H1 (cell line): ENCODE results near the gene LRCH1. TPM values are rescaled to one million over a fixed set of nuclear protein-coding genes. Genes with fewer than 3 reads are reported as not detected.

Experiments
- CTCF ChIA-PET: fragments of 300-600 bp; sonication (Branson Sonifier 250); formaldehyde crosslinking; loops from one replicate; lab custom pipeline; 2021; ENCODE audit not compliant: partially characterized antibody; lab: Charles Lee
- POLR2A ChIA-PET: fragments of 300-600 bp; sonication (Branson Sonifier 250); formaldehyde crosslinking; loops from one replicate; lab custom pipeline; 2021; ENCODE audit warnings: inconsistent platforms; ENCODE audit not compliant: partially characterized antibody; lab: Charles Lee
- DNase-seq, 2 experiments: peaks; one replicate each; pipeline versions ENCODE4 v3.0.0 to v3.0.0-alpha.2; 2010 to 2022; ENCODE audit warnings: low spot score in 2 of 2, low read depth in 1 of 2, mixed read lengths in 1 of 2
- FAIRE-seq: peaks from 2 replicates; lab custom pipeline; 2011; peaks lifted over from hg19 to GRCh38; lab: Jason Lieb, UNC
- H2AFZ ChIP-seq: 2 replicates; pipeline ENCODE4 v1.8.1; 2012; ENCODE audit warnings: low read length, inconsistent platforms
- H2AK5ac ChIP-seq: 2 replicates; pipeline ENCODE4 v1.6.1; 2013; ENCODE audit warnings: low read depth, low read length
- H2BK120ac ChIP-seq: replicated peaks from 2 replicates; pipeline ENCODE3; 2013; ENCODE audit warnings: low read depth, low read length, inconsistent platforms
- H2BK12ac ChIP-seq: 2 replicates; pipeline ENCODE4 v1.6.1; 2013; ENCODE audit warnings: low read depth, low read length
- H2BK15ac ChIP-seq: 2 replicates; pipeline ENCODE4 v1.6.1; 2013; ENCODE audit warnings: low read length
- H2BK20ac ChIP-seq: 2 replicates; pipeline ENCODE4 v1.6.1; 2013; ENCODE audit warnings: low read length
- H2BK5ac ChIP-seq: 2 replicates; pipeline ENCODE4 v1.6.1; 2013; ENCODE audit warnings: low read depth, low read length
- H3K14ac ChIP-seq: 2 replicates; pipeline ENCODE4 v1.6.1; 2013; ENCODE audit warnings: inconsistent platforms; ENCODE audit not compliant: insufficient read length
- H3K18ac ChIP-seq: 2 replicates; pipeline ENCODE4 v1.6.1; 2013; ENCODE audit warnings: low read length; ENCODE audit errors: extremely low read depth
- H3K23ac ChIP-seq: 2 replicates; pipeline ENCODE4 v1.6.1; 2013; ENCODE audit warnings: inconsistent platforms; ENCODE audit not compliant: insufficient read length
- H3K23me2 ChIP-seq: 2 replicates; pipeline ENCODE4 v1.6.1; 2013; ENCODE audit warnings: low read depth, low read length
- H3K27ac ChIP-seq: 2 replicates; pipeline ENCODE4 v1.6.1; 2011; ENCODE audit warnings: low read depth, low read length, inconsistent platforms
- H3K27me3 ChIP-seq, 4 experiments: replicated peaks in 1 of 4; 1 replicate in 1 of 4; 2 replicates in 3 of 4; pipeline versions ENCODE4 v1.6.1 to v1.8.1; 2011 to 2013; ENCODE audit warnings: low read length in 3 of 4, mild to moderate bottlenecking in 3 of 4, inconsistent platforms in 2 of 4, mixed read lengths in 2 of 4, moderate library complexity in 1 of 4; ENCODE audit not compliant: control insufficient read depth in 3 of 4, insufficient read depth in 3 of 4; ENCODE audit errors: extremely low read depth in 1 of 4
- H3K36me3 ChIP-seq, 4 experiments: 2 replicates each; pipeline versions ENCODE4 v1.6.1 to v1.8.1; 2011 to 2013; ENCODE audit warnings: mild to moderate bottlenecking in 4 of 4, low read length in 3 of 4, moderate library complexity in 2 of 4, control low read depth in 1 of 4, inconsistent platforms in 1 of 4; ENCODE audit not compliant: insufficient read depth in 4 of 4, control insufficient read depth in 2 of 4
- H3K4ac ChIP-seq: replicated peaks from 2 replicates; pipeline ENCODE3; 2013; ENCODE audit warnings: low read length, low read depth, mixed read lengths, inconsistent platforms; ENCODE audit not compliant: insufficient read length
- H3K4me1 ChIP-seq, 4 experiments: replicated peaks in 1 of 4; 1 replicate in 1 of 4; 2 replicates in 3 of 4; pipeline versions ENCODE4 v1.6.1 to v1.8.1; 2011 to 2013; ENCODE audit warnings: low read length in 3 of 4, inconsistent platforms in 2 of 4, mixed read lengths in 1 of 4; ENCODE audit not compliant: insufficient read depth in 4 of 4, control insufficient read depth in 3 of 4
- H3K4me2 ChIP-seq, 2 experiments: 2 replicates each; pipeline versions ENCODE4 v1.6.1 to v1.8.1; 2011 to 2013; ENCODE audit warnings: low read depth in 2 of 2, low read length in 2 of 2, control low read depth in 1 of 2, inconsistent platforms in 1 of 2, mild to moderate bottlenecking in 1 of 2; ENCODE audit not compliant: insufficient read depth in 1 of 2
- H3K4me3 ChIP-seq, 4 experiments: fragments of 200-600, 300-600 bp in 1 of 4; sonication (generic), shearing (Covaris generic), sonication (Bioruptor Twin) in 1 of 4; 2 replicates each; pipeline versions ENCODE4 v1.5.1 to v1.8.1; 2011 to 2016; ENCODE audit warnings: low read length in 4 of 4, low read depth in 3 of 4, control low read depth in 2 of 4, inconsistent platforms in 2 of 4, mild to moderate bottlenecking in 2 of 4, mixed read lengths in 1 of 4, moderate library complexity in 1 of 4; ENCODE audit not compliant: insufficient read depth in 2 of 4; ENCODE audit errors: extremely low read depth in 1 of 4
- H3K56ac ChIP-seq: replicated peaks from 2 replicates; pipeline ENCODE3; 2013; ENCODE audit warnings: low read depth, mild to moderate bottlenecking, mixed read lengths, low read length, inconsistent platforms; ENCODE audit not compliant: insufficient read length
- H3K79me1 ChIP-seq: 2 replicates; pipeline ENCODE4 v1.6.1; 2013; ENCODE audit warnings: low read depth, low read length, control low read depth
- H3K79me2 ChIP-seq, 2 experiments: 2 replicates each; pipeline versions ENCODE4 v1.6.1 to v1.8.1; 2012 to 2013; ENCODE audit warnings: low read length in 2 of 2, mild to moderate bottlenecking in 2 of 2, inconsistent platforms in 1 of 2; ENCODE audit not compliant: insufficient read depth in 2 of 2, control insufficient read depth in 1 of 2
- H3K9ac ChIP-seq, 4 experiments: replicated peaks in 1 of 4; 1 replicate in 1 of 4; 2 replicates in 3 of 4; pipeline versions ENCODE4 v1.6.1 to v1.8.1; 2011 to 2013; ENCODE audit warnings: low read depth in 3 of 4, low read length in 3 of 4, control low read depth in 2 of 4, mild to moderate bottlenecking in 2 of 4, moderate library complexity in 2 of 4, inconsistent platforms in 1 of 4; ENCODE audit errors: extremely low read depth in 1 of 4
- H3K9me3 ChIP-seq, 2 experiments: 2 replicates each; pipeline versions ENCODE4 v1.6.1 to v1.8.1; 2012 to 2013; ENCODE audit warnings: mild to moderate bottlenecking in 2 of 2, moderate library complexity in 2 of 2, control low read depth in 1 of 2, inconsistent platforms in 1 of 2, low read depth in 1 of 2, low read length in 1 of 2, mixed read lengths in 1 of 2; ENCODE audit not compliant: insufficient read depth in 2 of 2
- H4K20me1 ChIP-seq, 2 experiments: replicated peaks in 1 of 2; 2 replicates each; pipeline versions ENCODE3 to v1.8.1; 2011 to 2013; ENCODE audit warnings: inconsistent platforms in 2 of 2, low read length in 2 of 2, mild to moderate bottlenecking in 1 of 2; ENCODE audit not compliant: insufficient read depth in 2 of 2, control insufficient read depth in 1 of 2
- H4K5ac ChIP-seq: 2 replicates; pipeline ENCODE4 v1.6.1; 2013; ENCODE audit warnings: low read length, low read depth, mixed read lengths, inconsistent platforms; ENCODE audit not compliant: insufficient read length
- H4K8ac ChIP-seq: 2 replicates; pipeline ENCODE4 v1.8.0; 2013; ENCODE audit warnings: mild to moderate bottlenecking, moderate library complexity, low read length, inconsistent platforms; ENCODE audit not compliant: insufficient read depth; ENCODE audit errors: extremely low read depth
- H4K91ac ChIP-seq: replicated peaks from 2 replicates; pipeline ENCODE3; 2013; ENCODE audit warnings: low read length, mixed read lengths, inconsistent platforms; ENCODE audit not compliant: insufficient read length
- CREB1 ChIP-seq: IDR thresholded peaks from 2 replicates; pipeline ENCODE4 v1.6.1; 2012; ENCODE audit warnings: inconsistent platforms
- HDAC6 ChIP-seq: IDR thresholded peaks from one replicate; pipeline ENCODE4 v1.7.1; 2012; ENCODE audit warnings: low read depth, mild to moderate bottlenecking, inconsistent platforms, low read length, moderate library complexity
- JUN ChIP-seq: IDR thresholded peaks from 2 replicates; pipeline ENCODE4 v1.6.1; 2011; ENCODE audit warnings: low read depth, mild to moderate bottlenecking, improper control_type of control experiment, low read length
- POLR2A ChIP-seq, 2 experiments: IDR thresholded peaks; 1 replicate in 1 of 2; 2 replicates in 1 of 2; pipeline ENCODE4 v1.6.1; 2011; ENCODE audit warnings: low read depth in 2 of 2, low read length in 2 of 2, mild to moderate bottlenecking in 2 of 2; ENCODE audit errors: control extremely low read depth in 1 of 2
- TAF7 ChIP-seq: optimal IDR thresholded peaks from 2 replicates; pipeline ENCODE3; 2011; ENCODE audit warnings: low read depth, mild to moderate bottlenecking, inconsistent platforms, low read length, moderate library complexity, borderline replicate concordance
- YY1 ChIP-seq: IDR thresholded peaks from 2 replicates; pipeline ENCODE4 v1.6.1; 2011; ENCODE audit warnings: low read depth, mild to moderate bottlenecking, low read length
- WGBS, 2 experiments: shearing (Covaris generic) in 1 of 2; methylation state at CpG; one replicate each; pipeline versions ENCODE4 v1.1.6 to v1.1.7; 2013 to 2015; ENCODE audit warnings: low lambda C conversion rate in 2 of 2, mixed read lengths in 2 of 2, inconsistent platforms in 1 of 2, low coverage in 1 of 2, missing lambda C conversion rate in 1 of 2; ENCODE audit not compliant: insufficient replicate concordance in 2 of 2, insufficient coverage in 1 of 2, insufficient read length in 1 of 2; ENCODE audit errors: extremely low coverage in 1 of 2, missing lambda C conversion rate in 1 of 2; 5-methylcytosine and 5-hydroxymethylcytosine counted together
- polyA plus RNA-seq, 7 experiments: library from polyadenylated mRNA; depleted of rRNA in 3 of 7; stranded (reverse) in 5 of 7; unstranded in 2 of 7; fragments of >200 nt in 5 of 7; fragments of 200-250 nt in 2 of 7; gene quantifications; 1 replicate in 5 of 7; 2 replicates in 1 of 7; 4 replicates in 1 of 7; pipeline versions ENCODE4 v1.2.1 to v1.2.3, GENCODE V29; 2011 to 2013; ENCODE audit warnings: missing spikeins in 2 of 7, mixed read lengths in 2 of 7
- total RNA-seq: library from RNA; stranded (reverse); fragmentation: NEBNext Ultra II Directional; extraction: Animal tissue kit (Norgen Biotek cat#: 25700); gene quantifications from 2 replicates; pipeline ENCODE4 v1.2.1, GENCODE V29; 2021

The LRCH1 gene
- total and polyA plus RNA-seq, 2 of the 8 experiments (the other 6 are each of a cell fraction or from before 2014, with no cell fraction given), result 3.0 to 10.1 TPM

DNA sequence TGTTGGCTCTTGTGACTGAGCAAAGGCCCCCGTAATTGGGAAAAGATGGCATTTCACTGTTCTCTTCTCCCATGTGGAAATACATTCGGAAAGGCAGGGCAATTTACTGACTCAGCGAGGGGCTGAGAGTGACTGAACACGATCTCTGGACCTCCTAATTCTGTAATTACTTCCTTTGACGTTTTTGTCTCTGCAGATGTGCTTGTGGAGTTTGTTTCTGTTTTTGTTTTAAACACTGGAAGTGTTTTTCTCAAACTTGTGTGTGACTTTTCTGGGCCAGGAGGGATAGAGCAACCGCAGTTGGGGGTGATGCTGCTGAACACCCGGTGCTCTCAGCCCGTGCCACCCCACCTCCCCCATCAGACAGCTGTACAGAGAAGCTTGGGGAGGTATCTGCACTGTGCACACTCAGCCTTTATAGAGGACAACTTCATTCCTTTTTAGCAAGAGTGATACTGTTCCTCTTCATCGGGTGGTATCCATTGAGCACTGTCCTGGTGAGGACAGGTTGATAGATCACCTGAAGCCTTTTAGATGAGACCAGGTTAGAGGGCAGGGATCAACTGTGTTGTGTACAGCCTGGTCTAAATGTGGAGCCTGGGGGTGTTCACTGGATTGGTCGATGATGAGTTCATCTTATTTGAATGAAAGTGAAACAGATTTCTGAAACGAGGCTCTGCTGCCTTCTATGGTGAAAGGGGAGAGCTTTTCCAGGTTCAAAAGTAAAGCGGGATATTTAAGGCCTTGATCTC lies 126.6 kb downstream of the LRCH1 start:
- no peaks in the 10 kb centered on the region for H3K36me3 ChIP-seq
- no peaks in the 10 kb centered on the region for H3K9me3 ChIP-seq
- H2AK5ac ChIP-seq, result no peak overlapping the region
- H3K18ac ChIP-seq, result no peak overlapping the region
- no peak overlapping the region for H2BK12ac ChIP-seq
- H3K9ac ChIP-seq, result no peak overlapping the region
- H3K27me3 ChIP-seq, result no peaks in the 10 kb centered on the region
- H4K8ac ChIP-seq, result no peak overlapping the region
- H3K27ac ChIP-seq, result no peak overlapping the region
- H4K5ac ChIP-seq, result no peak overlapping the region
- no peak overlapping the region for H2AFZ ChIP-seq
- WGBS, 2 experiments, result 91% methylated on average over 12 of the region's 12 CpGs; no CpG with 5 or more reads in 1 of the 2 experiments
- no peak for TF ChIP-seq YY1
- no peak for TF ChIP-seq CREB1
- TF ChIP-seq HDAC6, result no peak
- no peak for TF ChIP-seq POLR2A (IDR thresholded peaks at IDR 0.05; ENCODE audit: control extremely low read depth in 1 of 2, low read depth in 2 of 2, low read length in 2 of 2)
- no peak for TF ChIP-seq JUN
- TF ChIP-seq TAF7, result no peak
- H3K56ac ChIP-seq, result no peak overlapping the region
- H3K23me2 ChIP-seq, result no peaks in the 10 kb centered on the region
- H2BK120ac ChIP-seq, result no peak overlapping the region
- no peak overlapping the region for H2BK15ac ChIP-seq
- no peaks in the 10 kb centered on the region for H4K20me1 ChIP-seq
- peaks cover 0 to 5% (median 0%) of the 10 kb centered on the region in 4 experiments; a peak in 2 of 7 replicates for H3K4me1 ChIP-seq
- DNase-seq (no peak), FAIRE-seq (no peak)
- no peak overlapping the region for H2BK5ac ChIP-seq
- H3K4me2 ChIP-seq, result no peak overlapping the region
- no peak overlapping the region for H3K4ac ChIP-seq
- no peaks in the 10 kb centered on the region for H3K79me2 ChIP-seq
- ChIA-PET POLR2A (interaction anchor here (0.6 kb wide), 1 partner anchor 1266 kb away, joined by 3 read pairs; no protein-coding TSS in a partner anchor), CTCF (interaction anchor here (1.4 to 2.4 kb wide), 2 partner anchors 13 to 128 kb away, joined by 4 to 7 read pairs; no protein-coding TSS in a partner anchor)
- H3K23ac ChIP-seq, result no peak overlapping the region
- H3K79me1 ChIP-seq, result peaks cover 2% of the 10 kb centered on the region; the same call in 1 of the 2 replicates
- no peak overlapping the region for H4K91ac ChIP-seq
- no peak overlapping the region for H2BK20ac ChIP-seq
- H3K4me3 ChIP-seq, result no peak overlapping the region
- no peak overlapping the region for H3K14ac ChIP-seq
